Endodermal cell (in vitro differentiated cells): ENCODE results near the gene VENTX. TPM values are rescaled to one million over a fixed set of nuclear protein-coding genes. Genes with fewer than 3 reads are reported as not detected.

Experiments used
- DNase-seq: peaks from one replicate; pipeline ENCODE4 v3.0.0-alpha.2; 2017
- H3K27ac ChIP-seq: 2 replicates; pipeline ENCODE4 v1.5.1; 2013; ENCODE audit warnings: mild to moderate bottlenecking, low read depth, low read length, moderate library complexity
- H3K27me3 ChIP-seq: 2 replicates; pipeline ENCODE4 v1.6.1; 2013; ENCODE audit warnings: mild to moderate bottlenecking, low read length, moderate library complexity; ENCODE audit not compliant: insufficient read depth, control insufficient read depth, poor library complexity, severe bottlenecking
- H3K36me3 ChIP-seq: 2 replicates; pipeline ENCODE4 v1.7.0; 2013; ENCODE audit warnings: mild to moderate bottlenecking, low read length, moderate library complexity; ENCODE audit not compliant: control insufficient read depth, insufficient read depth
- H3K4me1 ChIP-seq: one replicate; pipeline ENCODE4 v1.7.0; 2013; ENCODE audit warnings: low read length; ENCODE audit not compliant: control insufficient read depth, insufficient read depth
- H3K4me3 ChIP-seq: 2 replicates; pipeline ENCODE4 v1.5.1; 2013; ENCODE audit warnings: mild to moderate bottlenecking, low read length, moderate library complexity
- H3K9ac ChIP-seq: 2 replicates; pipeline ENCODE4 v1.6.1; 2013; ENCODE audit warnings: mild to moderate bottlenecking, low read length, moderate library complexity; ENCODE audit not compliant: poor library complexity, severe bottlenecking; ENCODE audit errors: extremely low read depth
- H3K9me3 ChIP-seq: 2 replicates; pipeline ENCODE4 v1.6.1; 2013; ENCODE audit warnings: mild to moderate bottlenecking, low read length, moderate library complexity; ENCODE audit not compliant: control insufficient read depth
- H3K27ac Mint-ChIP-seq: 2 replicates; pipeline ENCODE4 v1.8.0; 2020; ENCODE audit warnings: mixed read lengths
- H3K27me3 Mint-ChIP-seq: 2 replicates; pipeline ENCODE4 v1.8.0; 2021; ENCODE audit warnings: mild to moderate bottlenecking, mixed read lengths; ENCODE audit not compliant: insufficient read depth
- H3K36me3 Mint-ChIP-seq: 2 replicates; pipeline ENCODE4 v1.8.0; 2020; ENCODE audit warnings: low read depth, mixed read lengths
- H3K4me1 Mint-ChIP-seq: 2 replicates; pipeline ENCODE4 v1.8.0; 2020; ENCODE audit warnings: mixed read lengths
- H3K4me3 Mint-ChIP-seq: 2 replicates; pipeline ENCODE4 v1.8.0; 2020; ENCODE audit warnings: mild to moderate bottlenecking, moderate library complexity, mixed read lengths
- H3K9me3 Mint-ChIP-seq: 2 replicates; pipeline ENCODE4 v1.8.0; 2020; ENCODE audit warnings: mild to moderate bottlenecking, mixed read lengths
- CTCF ChIP-seq: fragments of 200-600 bp; sonication (generic); conservative IDR thresholded peaks from 2 replicates; pipeline ENCODE4 v1.5.0; 2021; ENCODE audit warnings: antibody characterized with exemption, mild to moderate bottlenecking
- WGBS, 2 experiments: methylation state at CpG; one replicate each; pipeline versions ENCODE4 v1.1.5 to v1.1.7; 2013; ENCODE audit warnings: missing lambda C conversion rate in 2 of 2, mixed read lengths in 1 of 2; ENCODE audit not compliant: insufficient coverage in 1 of 2, insufficient read length in 1 of 2; 5-methylcytosine and 5-hydroxymethylcytosine counted together
- total RNA-seq, 2 donors: library from RNA; stranded (reverse); fragmentation: NEBNext Ultra II Directional in 1 of 2; extraction: Animal tissue kit (Norgen Biotek cat#: 25700) in 1 of 2; gene quantifications; 2 replicates in 1 of 2; 3 replicates in 1 of 2; pipeline ENCODE4 v1.2.1, GENCODE V29; 2021

The VENTX gene
- total RNA-seq, 2 donors from 2014 or later, result 5.5 to 14.2 TPM

DNA sequence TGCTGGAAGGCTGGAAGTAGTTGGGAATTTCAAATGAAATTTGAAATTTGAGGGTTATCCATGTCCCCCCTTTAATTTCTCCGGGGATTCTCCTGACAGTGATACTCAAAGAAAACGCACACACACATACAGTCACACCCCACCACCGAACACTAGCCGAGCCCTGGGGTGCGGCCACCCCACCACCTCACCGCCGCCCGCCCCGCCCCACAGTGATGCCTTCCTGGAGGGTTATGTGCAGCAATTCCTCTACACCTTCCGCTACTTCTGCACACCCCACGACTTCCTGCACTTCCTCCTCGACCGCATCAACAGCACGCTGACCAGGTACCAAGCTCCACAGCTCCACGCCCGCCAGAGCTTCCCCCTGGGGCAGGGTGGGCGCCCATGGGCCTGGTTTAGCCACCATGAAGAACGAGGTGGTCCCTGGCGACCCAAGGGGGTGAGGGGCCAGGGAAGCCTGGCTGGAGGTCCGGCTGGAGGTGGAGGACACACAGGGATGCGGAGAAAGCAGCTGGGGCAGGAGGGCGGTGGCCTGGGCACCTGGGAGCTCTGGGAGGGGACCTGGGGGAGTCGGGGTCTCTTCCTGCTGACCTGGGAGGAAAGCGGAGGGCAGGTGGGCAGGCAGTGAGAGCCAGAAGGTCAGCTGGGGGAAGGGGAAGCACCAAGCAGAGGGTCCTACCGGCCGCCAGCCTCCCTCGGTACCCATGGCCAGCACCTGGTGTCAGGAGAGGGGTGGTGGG, 27.1 kb upstream of the VENTX start:
- no peaks in the 10 kb centered on the region for H3K27me3 Mint-ChIP-seq
- no peaks in the 10 kb centered on the region for H3K36me3 ChIP-seq
- 91 to 100% methylated on average over 8 to 27 of the region's 27 CpGs for WGBS, 2 experiments
- TF ChIP-seq CTCF, result no peak
- H3K9me3 ChIP-seq, result no peaks in the 10 kb centered on the region
- no peaks in the 10 kb centered on the region for H3K4me1 Mint-ChIP-seq
- no peak for DNase-seq
- no peak overlapping the region for H3K27ac Mint-ChIP-seq
- H3K27ac ChIP-seq, result no peak overlapping the region
- no peaks in the 10 kb centered on the region for H3K27me3 ChIP-seq
- H3K9me3 Mint-ChIP-seq, result no peaks in the 10 kb centered on the region
- H3K4me1 ChIP-seq, result no peaks in the 10 kb centered on the region
- no peaks in the 10 kb centered on the region for H3K36me3 Mint-ChIP-seq
- H3K4me3 ChIP-seq, result no peak overlapping the region
- H3K9ac ChIP-seq, result no peak overlapping the region
- no peak overlapping the region for H3K4me3 Mint-ChIP-seq

DNA sequence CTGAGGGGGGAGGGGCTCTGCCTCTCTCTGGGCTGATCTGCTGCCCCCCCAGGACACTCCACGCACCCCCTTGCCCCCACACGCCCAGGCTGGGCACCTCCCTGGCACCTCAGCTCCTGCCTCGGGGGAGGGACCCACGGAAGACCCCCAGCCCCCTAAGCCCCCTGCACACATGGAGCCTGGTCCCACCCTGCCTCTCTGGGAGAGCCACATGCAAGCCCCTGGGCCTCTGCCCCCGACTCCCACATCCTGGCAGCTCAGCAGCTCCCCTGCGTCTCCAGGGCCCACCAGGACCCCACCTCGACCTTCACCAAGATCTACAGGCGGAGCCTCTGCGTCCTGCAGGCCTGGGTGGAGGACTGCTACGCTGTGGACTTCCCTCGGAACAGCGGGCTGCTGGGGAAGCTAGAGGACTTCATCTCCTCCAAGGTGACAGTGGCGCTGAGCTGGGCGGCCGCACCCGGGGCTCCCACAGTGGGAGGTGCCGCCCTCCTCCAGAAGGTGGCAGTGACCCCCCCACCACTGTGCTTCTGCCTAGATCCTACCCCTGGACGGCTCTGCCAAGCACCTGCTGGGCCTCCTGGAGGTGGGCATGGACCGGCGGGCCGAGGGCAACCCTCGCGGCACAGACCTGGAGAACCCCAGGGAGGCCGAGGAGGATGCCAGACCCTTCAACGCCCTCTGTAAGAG, 26.4 kb upstream of the VENTX start:
- no peaks in the 10 kb centered on the region for H3K36me3 Mint-ChIP-seq

More for the DNA sequence above, 26.4 kb upstream of the VENTX start:
- Histone ChIP-seq H3K36me3 (no peaks in the 10 kb centered on the region), H3K4me1 (no peaks in the 10 kb centered on the region), H3K27ac (no peak overlapping the region), H3K27me3 (no peaks in the 10 kb centered on the region), H3K4me3 (no peak overlapping the region), H3K9ac (no peak overlapping the region), H3K9me3 (no peaks in the 10 kb centered on the region)
- WGBS, 2 experiments, result 90 to 93% methylated on average over 18 to 25 of the region's 25 CpGs
- no peak overlapping the region for H3K4me3 Mint-ChIP-seq
- no peaks in the 10 kb centered on the region for H3K9me3 Mint-ChIP-seq
- H3K27ac Mint-ChIP-seq, result no peak overlapping the region
- H3K27me3 Mint-ChIP-seq, result no peaks in the 10 kb centered on the region
- no peak for DNase-seq
- H3K4me1 Mint-ChIP-seq, result no peaks in the 10 kb centered on the region
- no peak for TF ChIP-seq CTCF
